Measurements from ENCODE around the gene PTTG1.

- TF ChIP-seq CTCF (optimal IDR thresholded peaks at IDR 0.05 in 1 of 3, IDR thresholded peaks at IDR 0.05 in 1 of 3, conservative IDR thresholded peaks at IDR 0.05 in 1 of 3; ENCODE audit: extremely low read depth in 1 of 3, insufficient read depth in 2 of 3, low read length in 3 of 3): no peak
- no peak for TF ChIP-seq EZH2 (IDR thresholded peaks at IDR 0.05; ENCODE audit: low read length)
Measured at GRCh38 chr5:160419458-160420330, 2.0 kb upstream of the PTTG1 start.
